Endodermal cell (in vitro differentiated cells): Measurements from ENCODE around the gene PEAK3. TPM values are rescaled to one million over a fixed set of nuclear protein-coding genes. Genes with fewer than 3 reads are reported as not detected.

ENCODE experiments used
- DNase-seq: peaks from one replicate; pipeline ENCODE4 v3.0.0-alpha.2; 2017
- H3K27ac ChIP-seq: 2 replicates; pipeline ENCODE4 v1.5.1; 2013; ENCODE audit warnings: mild to moderate bottlenecking, low read depth, low read length, moderate library complexity
- H3K27me3 ChIP-seq: 2 replicates; pipeline ENCODE4 v1.6.1; 2013; ENCODE audit warnings: mild to moderate bottlenecking, low read length, moderate library complexity; ENCODE audit not compliant: insufficient read depth, control insufficient read depth, poor library complexity, severe bottlenecking
- H3K36me3 ChIP-seq: 2 replicates; pipeline ENCODE4 v1.7.0; 2013; ENCODE audit warnings: mild to moderate bottlenecking, low read length, moderate library complexity; ENCODE audit not compliant: control insufficient read depth, insufficient read depth
- H3K4me1 ChIP-seq: one replicate; pipeline ENCODE4 v1.7.0; 2013; ENCODE audit warnings: low read length; ENCODE audit not compliant: control insufficient read depth, insufficient read depth
- H3K4me3 ChIP-seq: 2 replicates; pipeline ENCODE4 v1.5.1; 2013; ENCODE audit warnings: mild to moderate bottlenecking, low read length, moderate library complexity
- H3K9ac ChIP-seq: 2 replicates; pipeline ENCODE4 v1.6.1; 2013; ENCODE audit warnings: mild to moderate bottlenecking, low read length, moderate library complexity; ENCODE audit not compliant: poor library complexity, severe bottlenecking; ENCODE audit errors: extremely low read depth
- H3K9me3 ChIP-seq: 2 replicates; pipeline ENCODE4 v1.6.1; 2013; ENCODE audit warnings: mild to moderate bottlenecking, low read length, moderate library complexity; ENCODE audit not compliant: control insufficient read depth
- H3K27ac Mint-ChIP-seq: 2 replicates; pipeline ENCODE4 v1.8.0; 2020; ENCODE audit warnings: mixed read lengths
- H3K27me3 Mint-ChIP-seq: 2 replicates; pipeline ENCODE4 v1.8.0; 2021; ENCODE audit warnings: mild to moderate bottlenecking, mixed read lengths; ENCODE audit not compliant: insufficient read depth
- H3K36me3 Mint-ChIP-seq: 2 replicates; pipeline ENCODE4 v1.8.0; 2020; ENCODE audit warnings: low read depth, mixed read lengths
- H3K4me1 Mint-ChIP-seq: 2 replicates; pipeline ENCODE4 v1.8.0; 2020; ENCODE audit warnings: mixed read lengths
- H3K4me3 Mint-ChIP-seq: 2 replicates; pipeline ENCODE4 v1.8.0; 2020; ENCODE audit warnings: mild to moderate bottlenecking, moderate library complexity, mixed read lengths
- H3K9me3 Mint-ChIP-seq: 2 replicates; pipeline ENCODE4 v1.8.0; 2020; ENCODE audit warnings: mild to moderate bottlenecking, mixed read lengths
- WGBS, 2 experiments: methylation state at CpG; one replicate each; pipeline versions ENCODE4 v1.1.5 to v1.1.7; 2013; ENCODE audit warnings: missing lambda C conversion rate in 2 of 2, mixed read lengths in 1 of 2; ENCODE audit not compliant: insufficient coverage in 1 of 2, insufficient read length in 1 of 2; 5-methylcytosine and 5-hydroxymethylcytosine counted together
- total RNA-seq, 2 donors: library from RNA; stranded (reverse); fragmentation: NEBNext Ultra II Directional in 1 of 2; extraction: Animal tissue kit (Norgen Biotek cat#: 25700) in 1 of 2; gene quantifications; 2 replicates in 1 of 2; 3 replicates in 1 of 2; pipeline ENCODE4 v1.2.1, GENCODE V29; 2021
- TF ChIP-seq, protein P1 (sequence below): fragments of 200-600 bp; sonication (generic); conservative IDR thresholded peaks from 2 replicates; pipeline ENCODE4 v1.5.0; 2021; ENCODE audit warnings: antibody characterized with exemption, mild to moderate bottlenecking

Gene PEAK3
- total RNA-seq, 2 donors from 2014 or later, result not detected

DNA sequence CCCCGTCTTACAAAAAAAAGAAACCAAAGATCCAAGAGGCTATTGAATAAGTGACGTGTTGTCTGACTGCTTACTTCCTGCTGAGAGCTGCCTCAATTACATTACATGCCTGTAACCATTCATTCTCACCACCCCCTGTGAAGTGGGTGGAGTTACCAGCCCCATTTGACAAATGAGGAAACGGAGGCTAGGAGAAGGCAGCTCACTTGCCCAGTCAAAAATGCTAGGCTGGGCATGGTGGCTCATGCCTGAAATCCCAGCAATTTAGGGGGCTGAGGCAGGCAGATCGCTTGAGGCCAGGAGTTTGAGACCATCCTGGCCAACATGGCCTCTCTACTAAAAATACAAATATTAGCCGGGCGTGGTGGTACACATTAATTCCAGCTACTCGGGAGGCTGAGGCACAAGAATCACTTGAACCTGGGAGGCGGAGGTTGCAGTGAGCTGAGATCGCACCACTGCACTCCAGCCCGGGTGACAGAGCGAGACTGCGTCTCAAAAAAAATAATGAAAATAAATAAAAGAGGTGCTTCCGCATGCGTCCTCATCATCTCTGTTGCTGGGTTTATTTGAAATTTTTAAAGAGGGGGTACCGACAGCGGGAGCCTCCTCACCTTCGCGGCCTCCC is 45.9 kb upstream of the PEAK3 start:
- Mint-ChIP-seq H3K4me3 (peak overlapping the region; percentile 92), H3K9me3 (no peaks in the 10 kb centered on the region), H3K36me3 (peaks cover 22% of the 10 kb centered on the region), H3K27me3 (no peaks in the 10 kb centered on the region), H3K27ac (peak overlapping the region; percentile 98), H3K4me1 (peaks cover 35% of the 10 kb centered on the region)
- Histone ChIP-seq H3K4me1 (peaks cover 7% of the 10 kb centered on the region), H3K4me3 (peak overlapping the region; percentile 81), H3K36me3 (peaks cover 10% of the 10 kb centered on the region), H3K9ac (peak overlapping the region; percentile 72), H3K27ac (peak overlapping the region; percentile 94), H3K27me3 (no peaks in the 10 kb centered on the region), H3K9me3 (no peaks in the 10 kb centered on the region)
- peak; percentile 90 for DNase-seq
- TF ChIP-seq, protein P1, sequence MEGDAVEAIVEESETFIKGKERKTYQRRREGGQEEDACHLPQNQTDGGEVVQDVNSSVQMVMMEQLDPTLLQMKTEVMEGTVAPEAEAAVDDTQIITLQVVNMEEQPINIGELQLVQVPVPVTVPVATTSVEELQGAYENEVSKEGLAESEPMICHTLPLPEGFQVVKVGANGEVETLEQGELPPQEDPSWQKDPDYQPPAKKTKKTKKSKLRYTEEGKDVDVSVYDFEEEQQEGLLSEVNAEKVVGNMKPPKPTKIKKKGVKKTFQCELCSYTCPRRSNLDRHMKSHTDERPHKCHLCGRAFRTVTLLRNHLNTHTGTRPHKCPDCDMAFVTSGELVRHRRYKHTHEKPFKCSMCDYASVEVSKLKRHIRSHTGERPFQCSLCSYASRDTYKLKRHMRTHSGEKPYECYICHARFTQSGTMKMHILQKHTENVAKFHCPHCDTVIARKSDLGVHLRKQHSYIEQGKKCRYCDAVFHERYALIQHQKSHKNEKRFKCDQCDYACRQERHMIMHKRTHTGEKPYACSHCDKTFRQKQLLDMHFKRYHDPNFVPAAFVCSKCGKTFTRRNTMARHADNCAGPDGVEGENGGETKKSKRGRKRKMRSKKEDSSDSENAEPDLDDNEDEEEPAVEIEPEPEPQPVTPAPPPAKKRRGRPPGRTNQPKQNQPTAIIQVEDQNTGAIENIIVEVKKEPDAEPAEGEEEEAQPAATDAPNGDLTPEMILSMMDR, result no peak
- WGBS, 2 experiments, result 2 to 5% methylated on average over 14 to 18 of the region's 18 CpGs

DNA sequence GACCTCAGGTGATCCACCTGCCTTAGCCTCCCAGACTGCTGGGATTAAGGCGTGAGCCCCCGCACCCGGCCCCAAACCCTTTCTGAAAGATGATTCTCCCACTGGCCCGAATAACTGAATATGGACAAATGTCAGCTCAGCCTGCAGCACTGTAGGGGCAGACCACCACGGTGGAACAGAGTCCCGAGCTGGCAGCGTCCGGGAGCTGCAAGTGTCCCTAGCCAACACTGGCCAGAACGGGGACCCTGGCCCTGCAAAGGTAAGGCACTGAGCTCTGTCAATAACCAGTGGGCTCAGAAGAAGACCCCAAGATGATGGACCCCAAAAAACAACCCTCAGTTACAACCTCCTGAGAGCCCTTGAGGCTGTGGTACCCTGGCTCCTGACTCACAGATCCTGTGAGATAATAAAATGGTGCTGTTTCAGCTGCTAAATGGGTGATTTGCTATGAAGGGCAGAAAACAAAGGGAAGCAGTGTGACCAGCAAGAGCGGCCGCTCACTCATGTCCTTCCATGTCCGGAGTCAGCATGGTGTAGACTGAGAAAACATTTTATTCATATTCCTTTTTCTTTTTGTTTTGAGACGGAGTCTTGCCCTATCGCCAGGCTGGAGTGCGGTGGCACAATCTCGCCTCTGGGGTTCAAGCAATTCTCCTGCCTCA is 44.9 kb upstream of the PEAK3 start:
- peaks cover 35% of the 10 kb centered on the region for H3K4me1 Mint-ChIP-seq
- TF ChIP-seq, protein P1, result no peak
- H3K27ac Mint-ChIP-seq, result peak overlapping the region; percentile 98
- H3K9me3 Mint-ChIP-seq, result no peaks in the 10 kb centered on the region
- Histone ChIP-seq H3K36me3 (peaks cover 15% of the 10 kb centered on the region), H3K27me3 (no peaks in the 10 kb centered on the region), H3K9ac (no peak overlapping the region), H3K4me3 (peak overlapping the region; percentile 81), H3K9me3 (no peaks in the 10 kb centered on the region), H3K4me1 (peaks cover 7% of the 10 kb centered on the region), H3K27ac (peak overlapping the region; percentile 94)
- peak overlapping the region; percentile 92 for H3K4me3 Mint-ChIP-seq
- WGBS, 2 experiments, result 91 to 92% methylated on average over 12 to 16 of the region's 16 CpGs
- peaks cover 23% of the 10 kb centered on the region for H3K36me3 Mint-ChIP-seq
- no peak for DNase-seq
- no peaks in the 10 kb centered on the region for H3K27me3 Mint-ChIP-seq

DNA sequence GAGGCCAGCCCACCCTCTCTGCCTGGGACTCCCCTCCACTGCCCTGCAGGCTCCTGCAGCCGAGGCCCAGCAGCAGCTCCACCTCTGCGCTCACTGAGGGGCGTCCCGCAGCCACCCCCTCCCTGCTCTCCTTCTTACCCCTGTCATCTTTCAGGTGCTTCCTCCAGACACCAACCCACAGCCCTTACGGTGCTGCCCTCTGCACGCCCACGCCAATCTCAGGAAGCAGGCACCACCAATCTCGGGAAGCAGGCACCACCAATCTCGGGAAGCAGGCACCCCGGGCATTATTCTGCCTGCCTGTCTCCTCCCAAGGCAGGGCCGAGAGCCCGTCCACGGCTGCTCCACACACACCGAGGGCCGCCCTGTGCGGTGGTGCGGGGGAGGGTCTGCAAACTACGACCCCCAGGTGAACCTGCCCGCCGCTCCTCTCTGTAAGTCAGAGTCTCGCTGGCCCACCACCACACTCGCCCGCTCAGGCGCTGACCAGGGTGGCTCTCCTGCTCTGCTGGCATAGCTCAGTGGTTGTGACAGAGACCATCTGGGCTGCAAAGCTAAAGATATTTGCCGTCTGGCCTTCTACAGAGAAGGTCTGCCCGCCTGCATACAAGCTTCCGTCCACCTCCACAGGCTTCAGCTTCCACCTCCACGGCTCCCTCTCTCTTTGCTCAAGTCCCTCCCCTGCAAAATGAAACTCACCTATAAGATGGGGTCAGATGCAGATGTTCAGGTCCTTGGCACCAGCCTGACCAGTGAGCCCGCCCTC is 43.5 kb upstream of the PEAK3 start:
- 92 to 93% methylated on average over 17 to 29 of the region's 29 CpGs for WGBS, 2 experiments
- Histone ChIP-seq H3K27me3 (no peaks in the 10 kb centered on the region), H3K9ac (no peak overlapping the region), H3K36me3 (peaks cover 20% of the 10 kb centered on the region), H3K9me3 (no peaks in the 10 kb centered on the region), H3K27ac (peak overlapping the region; percentile 83), H3K4me3 (no peak overlapping the region), H3K4me1 (peaks cover 3% of the 10 kb centered on the region)
- H3K4me3 Mint-ChIP-seq, result no peak overlapping the region
- TF ChIP-seq, protein P1, result no peak
- H3K36me3 Mint-ChIP-seq, result peaks cover 25% of the 10 kb centered on the region
- no peaks in the 10 kb centered on the region for H3K9me3 Mint-ChIP-seq
- peak overlapping the region; percentile 82 for H3K27ac Mint-ChIP-seq
- no peak for DNase-seq
- no peaks in the 10 kb centered on the region for H3K27me3 Mint-ChIP-seq
- peaks cover 25% of the 10 kb centered on the region for H3K4me1 Mint-ChIP-seq
